SK-N-SH (cell line): Measurements from ENCODE around the gene ZNF473. TPM values are rescaled to one million over a fixed set of nuclear protein-coding genes. Genes with fewer than 3 reads are reported as not detected.

Source experiments
- CTCF ChIA-PET: fragments of 300-600, 350-600 bp; formaldehyde crosslinking; extraction: SDS; loops from one replicate; lab custom pipeline; 2021; lab: Yijun Ruan, JAX
- POLR2A ChIA-PET: fragments of 350-600 bp; sonication (Branson Sonifier 250); formaldehyde crosslinking; extraction: SDS; loops from one replicate; lab custom pipeline; 2020; ENCODE audit warnings: antibody characterized with exemption, inconsistent platforms; lab: Yijun Ruan, JAX
- DNase-seq: peaks from one replicate; pipeline ENCODE4 v3.0.0; 2012
- H2AFZ ChIP-seq: fragments of 200-600 bp; sonication (generic); 2 replicates; pipeline ENCODE4 v1.8.1; 2016; ENCODE audit warnings: antibody characterized with exemption, mild to moderate bottlenecking, low read depth
- H3F3A ChIP-seq: fragments of 200-600 bp; sonication (generic); replicated peaks from 2 replicates; pipeline ENCODE3; 2016; ENCODE audit warnings: antibody characterized with exemption, mild to moderate bottlenecking; ENCODE audit not compliant: insufficient read depth
- H3K27ac ChIP-seq, 2 experiments: fragments of 200-500 bp in 1 of 2; fragments of 200-600 bp in 1 of 2; sonication (Bioruptor generic) in 1 of 2; sonication (generic), shearing (Covaris generic) in 1 of 2; 2 replicates each; pipeline versions ENCODE4 v1.5.1 to v1.6.1; 2014 to 2016; ENCODE audit warnings: low read depth in 2 of 2, inconsistent platforms in 1 of 2, low read length in 1 of 2, mild to moderate bottlenecking in 1 of 2, mixed read lengths in 1 of 2
- H3K27me3 ChIP-seq: fragments of 200-600 bp; sonication (generic), shearing (Covaris generic); 2 replicates; pipeline ENCODE4 v1.6.1; 2016; ENCODE audit warnings: mixed run types; ENCODE audit not compliant: insufficient read depth
- H3K36me3 ChIP-seq, 2 experiments: fragments of 200-500 bp in 1 of 2; fragments of 200-600 bp in 1 of 2; sonication (Bioruptor generic) in 1 of 2; sonication (generic) in 1 of 2; replicated peaks in 1 of 2; 2 replicates each; pipeline versions ENCODE3 to v1.5.1; 2014 to 2016; ENCODE audit warnings: low read length in 1 of 2, mild to moderate bottlenecking in 1 of 2; ENCODE audit not compliant: insufficient read depth in 2 of 2, control insufficient read depth in 1 of 2
- H3K4me1 ChIP-seq, 2 experiments: fragments of 200-500 bp in 1 of 2; fragments of 200-600 bp in 1 of 2; sonication (Bioruptor generic) in 1 of 2; sonication (generic), shearing (Covaris generic) in 1 of 2; 2 replicates each; pipeline versions ENCODE4 v1.5.1 to v1.6.1; 2014 to 2016; ENCODE audit warnings: low read depth in 1 of 2, low read length in 1 of 2, mixed run types in 1 of 2; ENCODE audit not compliant: insufficient read depth in 2 of 2, control insufficient read depth in 1 of 2
- H3K4me2 ChIP-seq: fragments of 200-600 bp; sonication (generic), shearing (Covaris generic); 2 replicates; pipeline ENCODE4 v1.6.1; 2017; ENCODE audit warnings: mixed run types
- H3K4me3 ChIP-seq, 2 experiments: fragments of 200-500 bp in 1 of 2; fragments of 200-600 bp in 1 of 2; sonication (Bioruptor generic) in 1 of 2; sonication (generic), shearing (Covaris generic) in 1 of 2; 2 replicates each; pipeline versions ENCODE4 v1.5.1 to v1.8.1; 2014 to 2016; ENCODE audit warnings: low read depth in 2 of 2, inconsistent platforms in 1 of 2, low read length in 1 of 2, mild to moderate bottlenecking in 1 of 2, mixed read lengths in 1 of 2, moderate library complexity in 1 of 2
- H3K79me2 ChIP-seq: fragments of 200-600 bp; sonication (generic); 2 replicates; pipeline ENCODE4 v1.8.1; 2017; ENCODE audit warnings: mild to moderate bottlenecking; ENCODE audit not compliant: insufficient read depth
- H3K9ac ChIP-seq: fragments of 200-600 bp; sonication (generic); 2 replicates; pipeline ENCODE4 v1.6.1; 2017; ENCODE audit warnings: mixed run types
- H3K9me2 ChIP-seq: fragments of 200-600 bp; sonication (generic); 2 replicates; pipeline ENCODE4 v1.6.1; 2017; ENCODE audit warnings: mixed run types
- H3K9me3 ChIP-seq: fragments of 200-600 bp; sonication (generic); 2 replicates; pipeline ENCODE4 v1.6.1; 2017; ENCODE audit warnings: mixed run types, mild to moderate bottlenecking, moderate library complexity
- H4K20me1 ChIP-seq: fragments of 200-600 bp; sonication (generic); 2 replicates; pipeline ENCODE4 v1.6.1; 2017; ENCODE audit warnings: mild to moderate bottlenecking, mixed run types; ENCODE audit not compliant: insufficient read depth
- CHD2 ChIP-seq: fragments of 150-350 bp; IDR thresholded peaks from 2 replicates; pipeline ENCODE4 v1.6.1; 2018; ENCODE audit warnings: low read length; ENCODE audit not compliant: partially characterized antibody
- EZH2phosphoT487 ChIP-seq: fragments of 200-600 bp; sonication (generic); IDR thresholded peaks from 2 replicates; pipeline ENCODE4 v1.6.1; 2017; ENCODE audit warnings: low read depth, mixed run types, mild to moderate bottlenecking, antibody characterized with exemption, moderate library complexity, borderline replicate concordance
- FOXJ3 ChIP-seq: sonication (generic); formaldehyde crosslinking; IDR thresholded peaks from 2 replicates; pipeline ENCODE4 v1.5.1; 2020; ENCODE audit warnings: mild to moderate bottlenecking, missing genetic modification reagents
- GABPA ChIP-seq: IDR thresholded peaks from 2 replicates; pipeline ENCODE4 v1.4.0; 2012; ENCODE audit warnings: low read depth, mild to moderate bottlenecking
- IRF3 ChIP-seq: fragments of 150-350 bp; IDR thresholded peaks from 2 replicates; pipeline ENCODE4 v1.6.1; 2016; ENCODE audit warnings: mild to moderate bottlenecking, low read depth, low read length
- MXI1 ChIP-seq: IDR thresholded peaks from 2 replicates; pipeline ENCODE4 v1.6.1; 2012; ENCODE audit warnings: mild to moderate bottlenecking, low read depth, low read length, improper control_type of control experiment
- NFIC ChIP-seq: IDR thresholded peaks from 2 replicates; pipeline ENCODE4 v1.4.0; 2012; ENCODE audit warnings: borderline replicate concordance
- NRF1 ChIP-seq: IDR thresholded peaks from 2 replicates; pipeline ENCODE4 v1.6.1; 2012; ENCODE audit warnings: low read depth, mild to moderate bottlenecking, low read length
- PBX3 ChIP-seq: IDR thresholded peaks from 2 replicates; pipeline ENCODE4; 2012
- POLR2AphosphoS5 ChIP-seq: IDR thresholded peaks from 2 replicates; pipeline ENCODE4 v1.6.1; 2012; ENCODE audit warnings: low read depth, low read length
- RAD21 ChIP-seq: IDR thresholded peaks from 2 replicates; pipeline ENCODE4 v1.6.1; 2012; ENCODE audit warnings: mild to moderate bottlenecking, low read length
- RCOR1 ChIP-seq: fragments of 150-350 bp; IDR thresholded peaks from 2 replicates; pipeline ENCODE4 v1.6.1; 2017; ENCODE audit warnings: antibody characterized with exemption, low read length
- RFX5 ChIP-seq: IDR thresholded peaks from 2 replicates; pipeline ENCODE4 v1.6.1; 2012; ENCODE audit warnings: mild to moderate bottlenecking, improper control_type of control experiment, low read length
- SIN3A ChIP-seq: IDR thresholded peaks from 2 replicates; pipeline ENCODE4 v1.6.1; 2012; ENCODE audit warnings: low read depth, mild to moderate bottlenecking, low read length, moderate library complexity, borderline replicate concordance
- SMC3 ChIP-seq: IDR thresholded peaks from 2 replicates; pipeline ENCODE4 v1.6.1; 2012; ENCODE audit warnings: low read depth, low read length, improper control_type of control experiment
- TAF1 ChIP-seq: IDR thresholded peaks from 2 replicates; pipeline ENCODE4 v1.6.1; 2012; ENCODE audit warnings: low read depth, mild to moderate bottlenecking, low read length, moderate library complexity, borderline replicate concordance
- TEAD4 ChIP-seq: IDR thresholded peaks from 2 replicates; pipeline ENCODE4 v1.4.0; 2012; ENCODE audit warnings: mild to moderate bottlenecking, borderline replicate concordance; ENCODE audit not compliant: insufficient read depth
- YY1 ChIP-seq: IDR thresholded peaks from 2 replicates; pipeline ENCODE4 v1.4.0; 2012; ENCODE audit warnings: low read depth, mild to moderate bottlenecking
- WGBS: methylation state at CpG from one replicate; pipeline ENCODE4 v1.1.6; 2017; ENCODE audit warnings: low lambda C conversion rate; 5-methylcytosine and 5-hydroxymethylcytosine counted together
- polyA plus RNA-seq, 3 experiments: library from polyadenylated mRNA; depleted of rRNA; stranded (reverse); fragments of >200 nt; gene quantifications; 2 replicates each; pipeline ENCODE4 v1.2.3, GENCODE V29; 2012
- TF ChIP-seq, protein P1 (sequence below): IDR thresholded peaks from 2 replicates; pipeline ENCODE4 v1.4.0; 2012; ENCODE audit warnings: low read depth
- TF ChIP-seq, protein P2 (sequence below): IDR thresholded peaks from 2 replicates; pipeline ENCODE4 v1.4.0; 2012; ENCODE audit warnings: low read depth, borderline replicate concordance

The ZNF473 gene
- polyA plus RNA-seq, 1 of the 3 experiments (the other 2 are of a cell fraction), result 5.4 TPM

GRCh38 chr19:49976496-49976895 lies 49.3 kb upstream of the ZNF473 start:
- Histone ChIP-seq H3K27me3 (no peaks in the 10 kb centered on the region), H3K9me3 (no peaks in the 10 kb centered on the region), H3K27ac (no peak overlapping the region), H3K4me2 (no peak overlapping the region), H3K4me1 (no peaks in the 10 kb centered on the region), H3K79me2 (no peaks in the 10 kb centered on the region), H4K20me1 (no peaks in the 10 kb centered on the region), H3F3A (no peaks in the 10 kb centered on the region), H2AFZ (no peak overlapping the region), H3K4me3 (no peak overlapping the region), H3K36me3 (no peaks in the 10 kb centered on the region), H3K9me2 (no peaks in the 10 kb centered on the region), H3K9ac (no peak overlapping the region)
- CTCF ChIA-PET, result interaction anchor here (1.6 kb wide), 1 partner anchor 39 kb away, joined by 6 read pairs; no protein-coding TSS in a partner anchor
- TF ChIP-seq, protein P1, sequence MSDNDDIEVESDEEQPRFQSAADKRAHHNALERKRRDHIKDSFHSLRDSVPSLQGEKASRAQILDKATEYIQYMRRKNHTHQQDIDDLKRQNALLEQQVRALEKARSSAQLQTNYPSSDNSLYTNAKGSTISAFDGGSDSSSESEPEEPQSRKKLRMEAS, result no peak
- no peak for TF ChIP-seq EZH2phosphoT487
- TF ChIP-seq GABPA, result no peak
- TF ChIP-seq, protein P2, sequence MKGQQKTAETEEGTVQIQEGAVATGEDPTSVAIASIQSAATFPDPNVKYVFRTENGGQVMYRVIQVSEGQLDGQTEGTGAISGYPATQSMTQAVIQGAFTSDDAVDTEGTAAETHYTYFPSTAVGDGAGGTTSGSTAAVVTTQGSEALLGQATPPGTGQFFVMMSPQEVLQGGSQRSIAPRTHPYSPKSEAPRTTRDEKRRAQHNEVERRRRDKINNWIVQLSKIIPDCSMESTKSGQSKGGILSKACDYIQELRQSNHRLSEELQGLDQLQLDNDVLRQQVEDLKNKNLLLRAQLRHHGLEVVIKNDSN, result no peak
- TF ChIP-seq SMC3, result no peak
- no peak for TF ChIP-seq TEAD4
- TF ChIP-seq RCOR1, result no peak
- TF ChIP-seq YY1, result no peak
- TF ChIP-seq TAF1, result no peak
- TF ChIP-seq NFIC, result no peak
- TF ChIP-seq PBX3, result no peak
- TF ChIP-seq MXI1, result no peak
- TF ChIP-seq RAD21, result no peak
- no peak for TF ChIP-seq NRF1
- TF ChIP-seq RFX5, result no peak
- TF ChIP-seq POLR2AphosphoS5, result no peak
- no peak for TF ChIP-seq IRF3
- TF ChIP-seq FOXJ3 (CRISPR knock-in tag), result no peak
- no peak for TF ChIP-seq CHD2
- TF ChIP-seq SIN3A, result no peak
- POLR2A ChIA-PET, result no interaction called here
- WGBS, result 92% methylated on average over 2 of the region's 3 CpGs
- no peak for DNase-seq
